Stimulated activated CD8-positive, alpha-beta memory T cell treated with anti-CD3 and anti-CD28 coated beads, Interleukin-12 subunit alpha, Interleukin-12 subunit beta, amount 100 ng/mL, for 24 hours (primary cell): ENCODE data around the gene DCST2.

Source experiments
- DNase-seq: peaks from one replicate; pipeline ENCODE4 v3.0.0-alpha.2; 2020; ENCODE audit errors: extremely low read depth

Gene DCST2

GRCh38 chr1:154975409-154976059 lies 58.0 kb downstream of the DCST2 start:
- no peak for DNase-seq

DNA sequence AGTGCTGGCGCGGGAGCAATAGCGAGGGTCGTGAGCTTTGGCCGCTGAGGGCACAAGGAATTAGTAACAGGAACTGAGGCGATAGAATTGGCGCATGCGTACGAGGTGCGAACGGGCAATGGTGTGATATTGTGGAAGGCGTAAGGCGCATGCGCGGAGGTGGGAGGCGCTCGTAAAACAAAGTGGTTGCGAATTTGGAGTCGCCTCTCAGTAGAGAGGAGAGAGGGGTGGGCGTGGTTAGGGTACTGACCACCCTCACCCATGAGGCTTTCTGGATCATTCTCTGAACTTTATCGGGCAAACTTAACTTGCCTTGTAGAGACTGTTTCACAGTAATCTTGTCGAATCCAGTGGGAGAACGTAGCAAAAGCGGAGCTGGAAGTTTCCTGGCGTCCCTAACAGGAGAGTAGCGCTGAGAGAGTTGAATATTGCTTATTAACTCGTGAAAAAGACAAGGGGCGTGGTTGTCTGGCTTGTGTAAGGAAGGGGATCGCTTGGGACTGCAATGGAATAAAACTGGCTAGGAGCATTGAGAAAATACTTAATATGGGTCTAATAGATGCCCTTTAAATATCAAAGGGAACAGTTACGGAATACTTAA lies 58.7 kb downstream of the DCST2 start:
- DNase-seq, result peak; percentile 82

DNA sequence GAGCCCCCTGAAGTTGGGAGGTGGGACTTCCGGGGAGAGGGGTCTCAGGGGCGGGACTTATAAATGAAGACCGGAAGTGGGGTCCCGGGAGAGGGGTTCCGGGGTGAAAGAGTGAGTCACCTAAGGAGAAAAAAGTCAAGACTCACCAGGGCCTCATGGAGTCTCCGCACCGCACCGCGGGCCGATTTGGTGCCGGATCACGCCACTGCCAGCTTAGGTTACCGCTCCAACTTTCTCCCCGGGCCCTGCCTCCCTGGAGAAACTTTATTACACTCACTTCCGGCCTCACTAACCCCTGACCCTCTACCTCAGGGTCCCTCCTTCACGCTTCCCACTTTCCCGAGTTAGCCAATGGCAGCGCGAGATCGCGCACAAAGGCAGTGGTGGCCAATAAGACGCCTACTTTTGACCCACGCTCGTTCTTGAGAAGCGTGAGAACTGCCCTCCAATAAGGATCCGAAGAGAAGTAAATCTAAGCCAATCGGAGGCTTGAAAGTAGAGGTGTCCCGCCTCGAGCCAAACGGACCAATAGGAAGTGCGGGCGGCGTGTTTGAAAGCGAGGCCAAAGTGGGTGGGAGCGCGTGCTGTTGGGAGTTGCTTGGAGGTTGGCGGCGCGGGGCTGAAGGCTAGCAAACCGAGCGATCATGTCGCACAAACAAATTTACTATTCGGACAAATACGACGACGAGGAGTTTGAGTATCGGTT lies 59.3 kb downstream of the DCST2 start, which contains the start of gene CKS1B:
Gene CKS1B (plus strand): TSS at position 580 of the 706 bp plus-strand sequence. CDS start 65 bp downstream, at position 645.
- peak; percentile 87 for DNase-seq

DNA sequence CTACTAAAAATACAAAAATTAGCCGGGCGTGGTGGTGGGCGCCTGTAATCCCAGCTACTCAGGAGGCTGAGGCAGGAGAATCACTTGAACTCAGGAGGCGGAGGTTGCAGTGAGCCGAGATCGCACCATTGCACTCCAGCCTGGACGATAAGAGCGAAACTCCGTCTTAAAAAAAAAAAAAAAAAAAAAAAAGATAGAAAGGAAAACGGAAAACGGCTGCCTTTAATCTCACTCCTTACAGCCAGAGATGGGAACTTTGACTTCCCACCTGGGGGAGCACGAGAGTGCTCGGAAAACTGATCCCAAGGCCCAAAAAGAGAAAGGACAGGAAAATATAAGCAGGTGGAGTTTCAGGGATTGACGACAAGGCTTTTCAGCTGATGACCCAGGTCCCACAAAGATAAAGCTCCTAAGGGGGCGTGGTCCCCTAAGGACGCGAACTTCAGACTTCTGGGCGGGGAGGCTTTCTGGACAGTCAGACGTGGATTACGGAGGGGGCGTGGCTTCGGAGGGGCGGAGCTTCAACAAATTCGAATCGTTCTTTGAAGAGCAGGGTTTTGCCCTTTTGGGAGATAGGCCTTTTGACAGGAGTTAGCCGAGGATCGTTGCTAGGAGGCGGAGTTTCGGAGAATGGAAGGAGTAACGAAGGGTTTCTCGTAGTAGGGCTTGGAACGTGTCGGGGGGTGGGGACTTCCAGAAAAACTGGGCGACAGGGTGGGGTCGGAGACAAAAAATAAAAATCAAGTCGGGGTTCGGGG lies 60.1 kb downstream of the DCST2 start:
- DNase-seq, result peak; percentile 71

GRCh38 chr1:154972517-154973343 lies 60.9 kb downstream of the DCST2 start:
- DNase-seq, result no peak

GRCh38 chr1:154972213-154972516 lies 61.4 kb downstream of the DCST2 start:
- DNase-seq, result no peak

- DNase-seq, result no peak
These were observed 62.1 kb downstream of the DCST2 start for GRCh38 chr1:154971341-154971998.

- no peak for DNase-seq
These were observed 62.8 kb downstream of the DCST2 start, which contains the start of gene SHC1 for GRCh38 chr1:154970631-154971340. SHC1 (minus strand) TSS chr1:154970747; CDS start chr1:154970526, 221 bp downstream.

- no peak for DNase-seq
These were observed 63.6 kb downstream of the DCST2 start for GRCh38 chr1:154969860-154970452.

DNA sequence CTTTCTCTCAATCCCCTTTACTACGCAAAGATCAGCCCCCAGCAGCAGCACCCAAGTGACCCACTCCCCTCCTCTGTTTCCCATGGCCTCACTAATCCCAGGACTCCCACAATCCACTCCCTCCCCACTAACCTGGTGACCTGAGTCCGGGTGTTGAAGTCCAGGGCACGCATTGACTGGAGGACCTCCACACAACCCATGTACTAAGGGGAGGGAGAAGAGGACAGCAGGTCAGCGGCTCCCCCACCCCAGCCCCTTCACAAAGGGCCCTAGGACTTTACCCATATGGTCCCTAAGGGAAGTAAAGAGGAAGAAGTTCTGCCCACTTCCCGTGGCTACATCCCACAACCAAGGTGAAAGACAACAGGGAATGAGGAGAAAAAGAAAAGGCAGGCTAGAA lies 64.3 kb downstream of the DCST2 start:
- DNase-seq, result no peak

DNA sequence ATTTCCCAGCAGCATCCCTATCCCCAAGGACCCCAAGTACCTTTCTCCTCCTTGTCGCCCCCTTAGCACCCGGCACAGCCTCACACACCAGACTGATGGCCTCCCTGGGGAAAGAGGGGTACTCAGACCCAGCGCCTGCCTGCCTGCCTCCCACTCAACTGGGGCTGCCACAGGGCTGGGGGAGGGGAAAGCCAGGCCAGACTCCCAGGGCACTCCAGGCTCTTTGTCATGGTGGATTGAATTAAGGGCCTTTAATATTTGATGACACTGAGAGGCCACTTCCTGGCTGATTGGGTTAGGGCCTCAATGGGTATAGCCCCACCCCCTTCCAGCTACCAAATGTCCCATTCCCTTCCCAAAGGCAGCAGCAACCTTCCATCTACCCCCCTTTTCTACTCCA lies 64.8 kb downstream of the DCST2 start:
- no peak for DNase-seq
